Stimulated activated CD8-positive, alpha-beta memory T cell treated with anti-CD3 and anti-CD28 coated beads, Interleukin-2, amount 100 ng/mL, for 1 hour (primary cell): ENCODE results near the gene MESP2.
A peak's percentile ranks its signal among the peaks of the same experiment; 100 is the strongest.

Experiments
- DNase-seq, 2 donors: peaks; one replicate each; pipeline ENCODE4 v3.0.0-alpha.2; 2020; ENCODE audit warnings: low read depth in 2 of 2

MESP2 gene

GRCh38 chr15:89755701-89756100 is 20.4 kb upstream of the MESP2 start:
- no peak for DNase-seq

- no peak for DNase-seq
These were observed 19.2 kb upstream of the MESP2 start for GRCh38 chr15:89756897-89757296.

- no peak for DNase-seq
These were observed 17.8 kb upstream of the MESP2 start for GRCh38 chr15:89758283-89758682.

GRCh38 chr15:89758981-89759380 is 17.2 kb upstream of the MESP2 start:
- DNase-seq, result no peak

- no peak for DNase-seq
These were observed 16.3 kb upstream of the MESP2 start for GRCh38 chr15:89759835-89760234.

- DNase-seq, result peak; percentile 24 to 28
These were observed 15.7 kb upstream of the MESP2 start for GRCh38 chr15:89760303-89761008.

GRCh38 chr15:89761009-89761831 is 14.9 kb upstream of the MESP2 start:
- DNase-seq, result no peak

GRCh38 chr15:89761929-89762328 is 14.2 kb upstream of the MESP2 start:
- no peak for DNase-seq

GRCh38 chr15:89765694-89766093 is 10.4 kb upstream of the MESP2 start:
- DNase-seq, result no peak

GRCh38 chr15:89766357-89767311 is 9.5 kb upstream of the MESP2 start:
- no peak for DNase-seq

- DNase-seq, result no peak
These were observed 8.7 kb upstream of the MESP2 start for GRCh38 chr15:89767411-89767915.

- no peak for DNase-seq
These were observed 8.0 kb upstream of the MESP2 start for GRCh38 chr15:89768071-89768500.

GRCh38 chr15:89769366-89769765 is 6.8 kb upstream of the MESP2 start:
- DNase-seq, result no peak

- DNase-seq, result no peak
These were observed 6.1 kb upstream of the MESP2 start for GRCh38 chr15:89770041-89770440.

- DNase-seq, result no peak
These were observed 3.1 kb upstream of the MESP2 start for GRCh38 chr15:89772932-89773583.

GRCh38 chr15:89774492-89774891 is 1.6 kb upstream of the MESP2 start:
- no peak for DNase-seq

- DNase-seq, result no peak
These were observed 317 bp upstream of the MESP2 start for GRCh38 chr15:89775815-89776214.

GRCh38 chr15:89777073-89777751 is 1.1 kb downstream of the MESP2 start:
- DNase-seq, result no peak

GRCh38 chr15:89777782-89778380 is 1.7 kb downstream of the MESP2 start:
- DNase-seq, result no peak

- no peak for DNase-seq
These were observed 2.7 kb downstream of the MESP2 start for GRCh38 chr15:89778861-89779260.
